GM12878 (cell line): Measurements from ENCODE around the gene NAV3. TPM values are rescaled to one million over a fixed set of nuclear protein-coding genes. Genes with fewer than 3 reads are reported as not detected.

Experiments
- ATAC-seq: fragments of 200-7000 bp; cut with Tn5 transposase; 3 replicates; pipeline ENCODE4 v1.9.1; 2020; ENCODE audit warnings: mild to moderate bottlenecking, moderate library complexity
- BruUV-seq: library from RNA; stranded (reverse); fragments of 400-500 nt; replicated peaks from 2 replicates; lab custom pipeline; 2021; lab: Mats Ljungman, UMichigan
- CTCF ChIA-PET: fragments of 300-600 bp; sonication (Branson Sonifier 250); formaldehyde crosslinking; extraction: SDS; loops from one replicate; lab custom pipeline; 2021; ENCODE audit warnings: inconsistent platforms; lab: Yijun Ruan, JAX
- POLR2A ChIA-PET: fragments of 350-600 bp; formaldehyde crosslinking; extraction: SDS; loops from one replicate; lab custom pipeline; 2021; ENCODE audit warnings: inconsistent platforms; lab: Charles Lee
- RAD21 ChIA-PET: fragments of 300-600 bp; sonication (Branson Sonifier 250); formaldehyde crosslinking; loops from one replicate; lab custom pipeline; 2023; ENCODE audit warnings: antibody characterized with exemption; ENCODE audit not compliant: unreplicated experiment; lab: Charles Lee
- SMC1A ChIA-PET: fragments of 300-600 bp; sonication (Branson Sonifier 250); formaldehyde crosslinking; loops from one replicate; lab custom pipeline; 2023; ENCODE audit not compliant: unreplicated experiment, uncharacterized antibody; lab: Charles Lee
- DNase-seq: peaks from one replicate; pipeline ENCODE4 v3.0.0-alpha.2; 2011; ENCODE audit warnings: low read depth, low spot score
- FAIRE-seq: peaks from 3 replicates; lab custom pipeline; 2011; peaks lifted over from hg19 to GRCh38; lab: Jason Lieb, UNC
- H2AFZ ChIP-seq: 2 replicates; pipeline ENCODE4 v1.6.0; 2011; ENCODE audit warnings: low read depth, low read length, control low read depth; ENCODE audit not compliant: control insufficient read depth
- H3K27ac ChIP-seq: 2 replicates; pipeline ENCODE4 v1.5.1; 2011; ENCODE audit warnings: control low read depth; ENCODE audit not compliant: control insufficient read depth, insufficient read depth
- H3K27me3 ChIP-seq, 2 experiments: replicated peaks in 1 of 2; 2 replicates each; pipeline versions ENCODE4 v1.6.0 to v1.6.1; 2011; ENCODE audit warnings: low read length in 1 of 2; ENCODE audit not compliant: control insufficient read depth in 2 of 2, insufficient read depth in 2 of 2
- H3K36me3 ChIP-seq, 2 experiments: 2 replicates each; pipeline ENCODE4 v1.5.1; 2011; ENCODE audit warnings: low read length in 1 of 2; ENCODE audit not compliant: control insufficient read depth in 2 of 2, insufficient read depth in 2 of 2
- H3K4me1 ChIP-seq: 2 replicates; pipeline ENCODE4 v1.6.1; 2011; ENCODE audit warnings: mild to moderate bottlenecking, low read length, moderate library complexity, mixed read lengths; ENCODE audit not compliant: control insufficient read depth, insufficient read depth
- H3K4me2 ChIP-seq: 2 replicates; pipeline ENCODE4 v1.6.0; 2011; ENCODE audit warnings: control low read depth; ENCODE audit not compliant: control insufficient read depth, insufficient read depth
- H3K4me3 ChIP-seq: fragments of 200-600 bp; sonication (generic); 2 replicates; pipeline ENCODE4 v1.5.1; 2016
- H3K79me2 ChIP-seq: 2 replicates; pipeline ENCODE4 v1.6.0; 2011; ENCODE audit warnings: low read length; ENCODE audit not compliant: control insufficient read depth, insufficient read depth
- H3K9ac ChIP-seq: 2 replicates; pipeline ENCODE4 v1.8.0; 2011; ENCODE audit warnings: low read length, control low read depth, mixed read lengths; ENCODE audit not compliant: control insufficient read depth, insufficient read depth
- H3K9me3 ChIP-seq: replicated peaks from 3 replicates; pipeline ENCODE4 v1.5.1; 2011; ENCODE audit warnings: mild to moderate bottlenecking, low read length; ENCODE audit not compliant: control insufficient read depth, insufficient read depth
- H4K20me1 ChIP-seq: 2 replicates; pipeline ENCODE4 v1.6.0; 2011; ENCODE audit not compliant: control insufficient read depth, insufficient read depth
- BACH1 ChIP-seq: fragments of 450-650 bp; IDR thresholded peaks from 2 replicates; pipeline ENCODE4 v1.6.1; 2017; ENCODE audit warnings: mild to moderate bottlenecking, borderline replicate concordance
- CREM ChIP-seq: IDR thresholded peaks from 2 replicates; pipeline ENCODE4 v1.6.1; 2014; ENCODE audit warnings: antibody characterized with exemption, low read depth
- ETV6 ChIP-seq, 2 experiments: fragments of 450-650 bp in 1 of 2; IDR thresholded peaks in 1 of 2; conservative IDR thresholded peaks in 1 of 2; 2 replicates each; pipeline ENCODE4 v1.6.1; 2014; ENCODE audit warnings: antibody characterized with exemption in 1 of 2, borderline replicate concordance in 1 of 2, low read depth in 1 of 2, mild to moderate bottlenecking in 1 of 2, moderate library complexity in 1 of 2
- MEF2B ChIP-seq: fragments of 450-650 bp; IDR thresholded peaks from 2 replicates; pipeline ENCODE4 v1.6.1; 2018; ENCODE audit warnings: mild to moderate bottlenecking, moderate library complexity; ENCODE audit not compliant: partially characterized antibody, poor library complexity, severe bottlenecking
- NFIC ChIP-seq: IDR thresholded peaks from 2 replicates; pipeline ENCODE4 v1.6.1; 2012; ENCODE audit warnings: low read depth, mild to moderate bottlenecking, inconsistent platforms, low read length, moderate library complexity
- SMC3 ChIP-seq: IDR thresholded peaks from 2 replicates; pipeline ENCODE4 v1.6.1; 2011; ENCODE audit warnings: low read length, improper control_type of control experiment, borderline replicate concordance
- WGBS: methylation state at CpG from one replicate; pipeline ENCODE4 v1.1.6; 2016; ENCODE audit warnings: low lambda C conversion rate; ENCODE audit not compliant: insufficient replicate concordance, insufficient coverage; ENCODE audit errors: missing lambda C conversion rate; 5-methylcytosine and 5-hydroxymethylcytosine counted together
- in situ Hi-C: fragments of 300-500 bp; cut with MboI; formaldehyde crosslinking; loops from 9 replicates; pipeline ENCODE4 v1.14.3; 2018; ENCODE audit warnings: mixed read lengths
- intact Hi-C: fragments of 100-400 bp; cut with micrococcal nuclease; formaldehyde crosslinking; loops from one replicate; pipeline ENCODE4 v1.14.2; 2022; ENCODE audit not compliant: unreplicated experiment
- polyA plus RNA-seq, 11 experiments: library from polyadenylated mRNA; depleted of rRNA in 4 of 11; unstranded in 6 of 11; stranded (reverse) in 5 of 11; fragments of >200 nt; fragmentation: Nextera tagmentation in 4 of 11; fragmentation: Illumina TruSeq in 1 of 11; extraction: Ambion mirVana in 4 of 11; extraction: Trizol in 1 of 11; gene quantifications; 1 replicate in 1 of 11; 2 replicates in 10 of 11; pipeline versions ENCODE4 v1.2.1 to v1.2.3, GENCODE V29; 2011 to 2016; ENCODE audit warnings: inconsistent platforms in 2 of 11, missing spikeins in 2 of 11, low read depth in 1 of 11
- total RNA-seq, 4 experiments: library from RNA; depleted of rRNA in 3 of 4; stranded (reverse); fragments of >200 nt in 3 of 4; fragmentation: Illumina TruSeq in 1 of 4; extraction: Trizol in 1 of 4; gene quantifications; 2 replicates each; pipeline versions ENCODE4 v1.2.1 to v1.2.3, GENCODE V29; 2013 to 2021
- TF ChIP-seq, protein P1 (sequence below): fragments of 450-650 bp; conservative IDR thresholded peaks from 2 replicates; pipeline ENCODE4 v1.6.1; 2017; ENCODE audit warnings: mild to moderate bottlenecking, moderate library complexity
- TF ChIP-seq, protein P2 (sequence below): IDR thresholded peaks from 2 replicates; pipeline ENCODE4 v1.6.1; 2011; ENCODE audit warnings: borderline replicate concordance, low read depth, mild to moderate bottlenecking, moderate library complexity, low read length; ENCODE audit not compliant: insufficient read depth, poor library complexity, severe bottlenecking
- TF ChIP-seq, protein P3 (sequence below): fragments of 150-350 bp; IDR thresholded peaks from 2 replicates; pipeline ENCODE4 v1.6.1; 2014; ENCODE audit warnings: mild to moderate bottlenecking, low read depth, low read length

NAV3 gene
- total and polyA plus RNA-seq, 10 of the 15 experiments (the other 5 are each of a cell fraction or from before 2014, with no cell fraction given): 0.05 to 0.51 (median 0.22) TPM; not detected in 1

GRCh38 chr12:78143717-78144116 is 313.0 kb downstream of the NAV3 start (continued):
- TF ChIP-seq, protein P1, sequence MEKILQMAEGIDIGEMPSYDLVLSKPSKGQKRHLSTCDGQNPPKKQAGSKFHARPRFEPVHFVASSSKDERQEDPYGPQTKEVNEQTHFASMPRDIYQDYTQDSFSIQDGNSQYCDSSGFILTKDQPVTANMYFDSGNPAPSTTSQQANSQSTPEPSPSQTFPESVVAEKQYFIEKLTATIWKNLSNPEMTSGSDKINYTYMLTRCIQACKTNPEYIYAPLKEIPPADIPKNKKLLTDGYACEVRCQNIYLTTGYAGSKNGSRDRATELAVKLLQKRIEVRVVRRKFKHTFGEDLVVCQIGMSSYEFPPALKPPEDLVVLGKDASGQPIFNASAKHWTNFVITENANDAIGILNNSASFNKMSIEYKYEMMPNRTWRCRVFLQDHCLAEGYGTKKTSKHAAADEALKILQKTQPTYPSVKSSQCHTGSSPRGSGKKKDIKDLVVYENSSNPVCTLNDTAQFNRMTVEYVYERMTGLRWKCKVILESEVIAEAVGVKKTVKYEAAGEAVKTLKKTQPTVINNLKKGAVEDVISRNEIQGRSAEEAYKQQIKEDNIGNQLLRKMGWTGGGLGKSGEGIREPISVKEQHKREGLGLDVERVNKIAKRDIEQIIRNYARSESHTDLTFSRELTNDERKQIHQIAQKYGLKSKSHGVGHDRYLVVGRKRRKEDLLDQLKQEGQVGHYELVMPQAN: no peak
- no peak for TF ChIP-seq SMC3
- TF ChIP-seq, protein P2, sequence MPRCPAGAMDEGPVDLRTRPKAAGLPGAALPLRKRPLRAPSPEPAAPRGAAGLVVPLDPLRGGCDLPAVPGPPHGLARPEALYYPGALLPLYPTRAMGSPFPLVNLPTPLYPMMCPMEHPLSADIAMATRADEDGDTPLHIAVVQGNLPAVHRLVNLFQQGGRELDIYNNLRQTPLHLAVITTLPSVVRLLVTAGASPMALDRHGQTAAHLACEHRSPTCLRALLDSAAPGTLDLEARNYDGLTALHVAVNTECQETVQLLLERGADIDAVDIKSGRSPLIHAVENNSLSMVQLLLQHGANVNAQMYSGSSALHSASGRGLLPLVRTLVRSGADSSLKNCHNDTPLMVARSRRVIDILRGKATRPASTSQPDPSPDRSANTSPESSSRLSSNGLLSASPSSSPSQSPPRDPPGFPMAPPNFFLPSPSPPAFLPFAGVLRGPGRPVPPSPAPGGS: no peak

GRCh38 chr12:78145398-78145797 is 314.7 kb downstream of the NAV3 start:
- ChIA-PET CTCF (interaction anchor here (0.7 to 2.6 kb wide), 11 partner anchors 11 to 1039 kb away, joined by 3 to 11 read pairs (median 4); no protein-coding TSS in a partner anchor), RAD21 (interaction anchor here (1.0 to 1.3 kb wide), 2 partner anchors 68 to 1029 kb away, joined by 3 read pairs; no protein-coding TSS in a partner anchor), POLR2A (no interaction called here), SMC1A (interaction anchor here (1.0 to 1.9 kb wide), 2 partner anchors 8 to 1029 kb away, joined by 3 to 5 read pairs; no protein-coding TSS in a partner anchor)
- DNase-seq: no peak
- Histone ChIP-seq H2AFZ (no peak overlapping the region), H3K4me1 (no peaks in the 10 kb centered on the region), H3K36me3 (no peaks in the 10 kb centered on the region), H3K4me3 (no peak overlapping the region), H4K20me1 (no peaks in the 10 kb centered on the region), H3K79me2 (no peaks in the 10 kb centered on the region), H3K4me2 (no peak overlapping the region), H3K27ac (no peak overlapping the region), H3K27me3 (no peaks in the 10 kb centered on the region), H3K9me3 (no peaks in the 10 kb centered on the region), H3K9ac (no peak overlapping the region)
- no peak for TF ChIP-seq CREM
- no peak for TF ChIP-seq MEF2B
- TF ChIP-seq BACH1: no peak
- TF ChIP-seq, protein P3, sequence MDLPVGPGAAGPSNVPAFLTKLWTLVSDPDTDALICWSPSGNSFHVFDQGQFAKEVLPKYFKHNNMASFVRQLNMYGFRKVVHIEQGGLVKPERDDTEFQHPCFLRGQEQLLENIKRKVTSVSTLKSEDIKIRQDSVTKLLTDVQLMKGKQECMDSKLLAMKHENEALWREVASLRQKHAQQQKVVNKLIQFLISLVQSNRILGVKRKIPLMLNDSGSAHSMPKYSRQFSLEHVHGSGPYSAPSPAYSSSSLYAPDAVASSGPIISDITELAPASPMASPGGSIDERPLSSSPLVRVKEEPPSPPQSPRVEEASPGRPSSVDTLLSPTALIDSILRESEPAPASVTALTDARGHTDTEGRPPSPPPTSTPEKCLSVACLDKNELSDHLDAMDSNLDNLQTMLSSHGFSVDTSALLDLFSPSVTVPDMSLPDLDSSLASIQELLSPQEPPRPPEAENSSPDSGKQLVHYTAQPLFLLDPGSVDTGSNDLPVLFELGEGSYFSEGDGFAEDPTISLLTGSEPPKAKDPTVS: no peak
- no peak for TF ChIP-seq NFIC
- no peak for TF ChIP-seq ETV6 (conservative IDR thresholded peaks at IDR 0.05 in 1 of 2, IDR thresholded peaks at IDR 0.05 in 1 of 2; ENCODE audit: borderline replicate concordance in 1 of 2, low read depth in 1 of 2)
- BruUV-seq: no TSS peak
- 0% methylated on average over 2 of the region's 2 CpGs for WGBS
- intact Hi-C loops: loop anchor here (5.0 to 10.0 kb wide), 2 partner anchors 439 to 1202 kb away; no protein-coding TSS in a partner anchor
- in situ Hi-C loops: no loop called here
- no peak for ATAC-seq
- FAIRE-seq: no peak
